Measurements from ENCODE around the gene LCLAT1. TPM values are rescaled to one million over a fixed set of nuclear protein-coding genes. Genes with fewer than 3 reads are reported as not detected.

LCLAT1 gene
- polyA plus RNA-seq, 4 donors = 18.3 to 24.0 (median 21.1) TPM

GRCh38 chr2:30686000-30686399, 239.0 kb downstream of the LCLAT1 start:
- peak in 1 of 4 donors; percentile 23 for DNase-seq (ENCODE audit: low read depth in 4 of 4, low spot score in 3 of 4)

DNA sequence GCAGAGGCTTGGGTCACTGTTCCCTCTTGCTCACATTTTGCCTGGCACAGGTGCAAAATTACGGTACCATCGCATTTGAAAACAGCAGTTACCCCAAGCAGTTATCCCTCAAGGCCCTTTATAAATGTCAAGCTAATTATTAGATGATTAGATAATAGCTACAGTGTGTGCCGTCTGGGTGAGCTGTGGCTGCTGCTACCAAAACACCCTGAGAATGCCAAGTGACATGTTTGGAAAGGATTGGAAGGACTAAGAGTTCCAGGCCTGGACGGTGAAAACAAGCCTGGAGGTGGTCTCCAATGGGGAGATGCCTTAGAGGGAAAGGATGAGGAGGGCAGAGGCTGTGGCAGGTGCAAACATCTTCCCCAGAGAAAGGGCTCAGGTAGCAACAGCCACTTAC, 239.6 kb downstream of the LCLAT1 start:
- DNase-seq (ENCODE audit: low read depth in 4 of 4, low spot score in 3 of 4) = no peak

- DNase-seq (ENCODE audit: low read depth in 4 of 4, low spot score in 3 of 4) = no peak
These were observed 241.9 kb downstream of the LCLAT1 start for GRCh38 chr2:30688956-30689401.

- no peak for DNase-seq (ENCODE audit: low read depth in 4 of 4, low spot score in 3 of 4)
These were observed 242.6 kb downstream of the LCLAT1 start for GRCh38 chr2:30689496-30690125.

DNA sequence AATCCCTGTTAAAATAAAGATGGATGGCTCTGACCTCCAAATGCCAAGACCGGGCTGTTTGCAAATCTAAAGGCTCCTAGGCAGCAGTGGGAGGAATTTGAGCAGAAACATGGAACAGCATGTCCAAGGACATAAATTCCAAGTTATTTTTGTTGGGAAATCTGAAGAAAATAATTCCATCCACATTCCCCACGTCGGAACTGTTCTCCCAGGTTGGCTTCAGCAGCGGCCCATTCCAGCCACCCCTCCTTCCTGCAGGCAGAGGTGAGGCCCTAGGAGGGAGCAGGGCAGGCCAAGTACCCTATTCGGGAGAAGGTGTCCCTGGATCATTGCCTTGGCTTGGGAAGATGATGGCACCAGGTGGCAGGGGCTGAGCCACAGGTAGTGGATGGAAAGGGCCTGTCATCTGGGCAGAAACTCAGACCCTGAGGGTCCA, 243.1 kb downstream of the LCLAT1 start:
- DNase-seq (ENCODE audit: low read depth in 4 of 4, low spot score in 3 of 4) = no peak

- DNase-seq (ENCODE audit: low read depth in 4 of 4, low spot score in 3 of 4) = no peak
These were observed 244.3 kb downstream of the LCLAT1 start for GRCh38 chr2:30691091-30691947.

- no peak for DNase-seq (ENCODE audit: low read depth in 4 of 4, low spot score in 3 of 4)
These were observed 245.1 kb downstream of the LCLAT1 start for GRCh38 chr2:30691948-30692828.

GRCh38 chr2:30692829-30693275, 245.8 kb downstream of the LCLAT1 start:
- no peak for DNase-seq (ENCODE audit: low read depth in 4 of 4, low spot score in 3 of 4)

Other genes starting within 250 kb of the LCLAT1 start
- 100 to 1,000 TPM; 106 to 126 (median 113) TPM for gene LBH, start 215.7 kb upstream of the LCLAT1 start, polyA plus RNA-seq (ENCODE audit: insufficient read length in 4 of 4)